Right renal pelvis (tissue), 4 donors: ENCODE results near the gene ZBTB34. TPM values are rescaled to one million over a fixed set of nuclear protein-coding genes. Genes with fewer than 3 reads are reported as not detected.

Experiments used
- DNase-seq, 4 donors: peaks; one replicate each; pipeline ENCODE4 v3.0.0-alpha.2; 2013; ENCODE audit warnings: low read depth in 4 of 4, low spot score in 3 of 4, missing footprints in 1 of 4
- polyA plus RNA-seq, 4 donors: library from polyadenylated mRNA; unstranded; fragments of 120-200 nt; gene quantifications; one replicate each; pipeline ENCODE4 v1.2.1, GENCODE V29; 2013; ENCODE audit not compliant: insufficient read length in 4 of 4

Gene ZBTB34
- polyA plus RNA-seq, 4 donors, result 18.6 to 24.8 (median 23.3) TPM

GRCh38 chr9:126875756-126876510, 15.5 kb downstream of the ZBTB34 start:
- DNase-seq, result no peak

GRCh38 chr9:126876531-126876930, 16.1 kb downstream of the ZBTB34 start:
- DNase-seq, result no peak

- DNase-seq, result no peak
These were observed 17.0 kb downstream of the ZBTB34 start for GRCh38 chr9:126877418-126877817.

- no peak for DNase-seq
These were observed 18.8 kb downstream of the ZBTB34 start for GRCh38 chr9:126879288-126879687.

GRCh38 chr9:126880226-126880946, 19.9 kb downstream of the ZBTB34 start:
- no peak for DNase-seq

GRCh38 chr9:126880947-126881332, 20.5 kb downstream of the ZBTB34 start:
- no peak for DNase-seq

- DNase-seq, result no peak
These were observed 22.3 kb downstream of the ZBTB34 start for GRCh38 chr9:126882746-126883145.

GRCh38 chr9:126883636-126884035, 23.2 kb downstream of the ZBTB34 start:
- no peak for DNase-seq

GRCh38 chr9:126885131-126885641, 24.7 kb downstream of the ZBTB34 start:
- no peak for DNase-seq

GRCh38 chr9:126886034-126886822, 25.8 kb downstream of the ZBTB34 start:
- DNase-seq, result no peak

GRCh38 chr9:126886897-126887296, 26.5 kb downstream of the ZBTB34 start:
- DNase-seq, result no peak

- DNase-seq, result no peak
These were observed 31.2 kb downstream of the ZBTB34 start for GRCh38 chr9:126891676-126892075.

GRCh38 chr9:126893079-126893478, 32.6 kb downstream of the ZBTB34 start:
- no peak for DNase-seq

- no peak for DNase-seq
These were observed 33.7 kb downstream of the ZBTB34 start for GRCh38 chr9:126894052-126894603.

GRCh38 chr9:126902210-126902609, 41.8 kb downstream of the ZBTB34 start:
- DNase-seq, result no peak

- no peak for DNase-seq
These were observed 44.1 kb downstream of the ZBTB34 start for GRCh38 chr9:126904586-126904985.

- no peak for DNase-seq
These were observed 45.7 kb downstream of the ZBTB34 start for GRCh38 chr9:126906091-126906490.

- DNase-seq, result no peak
These were observed 46.6 kb downstream of the ZBTB34 start for GRCh38 chr9:126907058-126907457.

- DNase-seq, result peak; percentile 79 to 85 (median 82)
These were observed 54.2 kb downstream of the ZBTB34 start, which contains the start of gene RALGPS1 for GRCh38 chr9:126914458-126915280. Gene RALGPS1 (plus strand): TSS chr9:126914782. CDS start chr9:126962290, 47,508 bp downstream.
